Progenitor cell of endocrine pancreas (in vitro differentiated cells): Measurements from ENCODE around the gene SFI1. TPM values are rescaled to one million over a fixed set of nuclear protein-coding genes. Genes with fewer than 3 reads are reported as not detected.
"Not testable (repeated sequence)": the region's sequence is repeated elsewhere in the genome, so short reads cannot be mapped to it uniquely, and the experiment has no call there.

Source experiments
- DNase-seq: peaks from one replicate; pipeline ENCODE4 v3.0.0; 2021; ENCODE audit warnings: low spot score; ENCODE audit not compliant: unreplicated experiment
- H3K27ac Mint-ChIP-seq: 2 replicates; pipeline ENCODE4 v1.8.0; 2021; ENCODE audit warnings: mild to moderate bottlenecking, moderate library complexity, mixed read lengths
- H3K27me3 Mint-ChIP-seq: 2 replicates; pipeline ENCODE4 v1.8.0; 2021; ENCODE audit warnings: mixed read lengths
- H3K36me3 Mint-ChIP-seq: 2 replicates; pipeline ENCODE4 v1.8.0; 2022; ENCODE audit warnings: mixed read lengths; ENCODE audit not compliant: insufficient read depth
- H3K4me1 Mint-ChIP-seq: 2 replicates; pipeline ENCODE4 v1.8.0; 2021; ENCODE audit warnings: low read depth, mixed read lengths
- H3K4me3 Mint-ChIP-seq: 2 replicates; pipeline ENCODE4 v1.8.0; 2021; ENCODE audit warnings: low read depth, mild to moderate bottlenecking, moderate library complexity, mixed read lengths
- H3K9me3 Mint-ChIP-seq: 2 replicates; pipeline ENCODE4 v1.8.0; 2021; ENCODE audit warnings: low read depth, mixed read lengths
- total RNA-seq: library from RNA; stranded (reverse); gene quantifications from 2 replicates; pipeline ENCODE4 v1.2.1, GENCODE V29; 2021
- TF ChIP-seq, protein P1 (sequence below): fragments of 200-600 bp; sonication (generic); IDR thresholded peaks from one replicate; pipeline ENCODE4 v1.5.0; 2021; ENCODE audit warnings: antibody characterized with exemption, mild to moderate bottlenecking; ENCODE audit not compliant: unreplicated experiment

Gene SFI1
- total RNA-seq, 1 donor from 2014 or later: 66.3 TPM

DNA sequence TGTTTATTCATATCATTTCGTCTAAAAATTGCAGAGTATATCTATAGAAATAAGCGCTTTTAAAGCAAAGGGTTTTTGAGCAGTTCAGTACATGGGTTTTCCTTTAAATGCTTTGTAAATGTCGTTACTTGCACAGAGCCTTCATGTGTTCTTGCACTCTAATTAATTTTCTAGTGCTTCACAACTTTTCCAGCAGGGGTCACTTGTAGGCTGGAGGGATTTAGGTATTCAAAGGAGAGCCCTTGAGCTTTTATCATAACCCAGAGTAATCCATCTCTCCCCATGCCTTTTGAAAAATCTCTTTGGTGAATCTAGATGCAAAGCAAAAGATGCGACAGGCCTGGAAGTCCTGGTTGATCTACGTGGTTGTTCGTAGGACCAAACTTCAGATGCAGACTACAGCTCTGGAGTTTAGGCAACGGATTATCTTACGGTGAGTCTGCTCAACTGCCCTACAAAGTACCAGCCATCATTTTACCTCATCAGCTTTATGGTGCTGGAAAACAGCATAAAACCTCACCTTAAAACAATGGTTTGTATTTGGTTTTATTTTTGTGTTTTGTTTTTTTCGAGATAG, 60.4 kb downstream of the SFI1 start:
- Mint-ChIP-seq H3K4me3 (no peak overlapping the region), H3K27me3 (no peaks in the 10 kb centered on the region), H3K9me3 (no peaks in the 10 kb centered on the region), H3K4me1 (peaks cover 2% of the 10 kb centered on the region), H3K27ac (no peak overlapping the region), H3K36me3 (no peaks in the 10 kb centered on the region)
- TF ChIP-seq, protein P1, sequence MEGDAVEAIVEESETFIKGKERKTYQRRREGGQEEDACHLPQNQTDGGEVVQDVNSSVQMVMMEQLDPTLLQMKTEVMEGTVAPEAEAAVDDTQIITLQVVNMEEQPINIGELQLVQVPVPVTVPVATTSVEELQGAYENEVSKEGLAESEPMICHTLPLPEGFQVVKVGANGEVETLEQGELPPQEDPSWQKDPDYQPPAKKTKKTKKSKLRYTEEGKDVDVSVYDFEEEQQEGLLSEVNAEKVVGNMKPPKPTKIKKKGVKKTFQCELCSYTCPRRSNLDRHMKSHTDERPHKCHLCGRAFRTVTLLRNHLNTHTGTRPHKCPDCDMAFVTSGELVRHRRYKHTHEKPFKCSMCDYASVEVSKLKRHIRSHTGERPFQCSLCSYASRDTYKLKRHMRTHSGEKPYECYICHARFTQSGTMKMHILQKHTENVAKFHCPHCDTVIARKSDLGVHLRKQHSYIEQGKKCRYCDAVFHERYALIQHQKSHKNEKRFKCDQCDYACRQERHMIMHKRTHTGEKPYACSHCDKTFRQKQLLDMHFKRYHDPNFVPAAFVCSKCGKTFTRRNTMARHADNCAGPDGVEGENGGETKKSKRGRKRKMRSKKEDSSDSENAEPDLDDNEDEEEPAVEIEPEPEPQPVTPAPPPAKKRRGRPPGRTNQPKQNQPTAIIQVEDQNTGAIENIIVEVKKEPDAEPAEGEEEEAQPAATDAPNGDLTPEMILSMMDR: peak; percentile 66
- no peak for DNase-seq

DNA sequence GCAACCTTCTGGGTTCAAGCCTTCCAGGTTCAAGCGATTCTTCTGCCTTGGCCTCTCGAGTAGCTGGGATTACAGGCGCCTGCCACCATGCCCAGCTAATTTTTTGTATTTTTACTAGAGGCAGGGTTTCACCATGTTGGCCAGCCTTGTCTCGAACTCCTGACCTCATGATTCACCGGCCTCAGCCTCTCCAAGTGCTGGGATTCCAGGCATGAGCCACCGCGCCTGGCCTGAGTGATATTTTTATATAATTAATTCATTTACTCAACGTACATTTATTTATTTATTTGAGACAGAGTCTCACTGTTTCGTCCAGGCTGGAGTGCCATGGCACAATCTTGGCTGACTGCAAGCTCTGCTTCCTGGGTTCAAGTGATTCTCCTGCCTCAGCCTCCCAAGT, 62.2 kb downstream of the SFI1 start:
- H3K4me3 Mint-ChIP-seq, H3K27me3 Mint-ChIP-seq, DNase-seq, H3K36me3 Mint-ChIP-seq, H3K9me3 Mint-ChIP-seq, H3K4me1 Mint-ChIP-seq, H3K27ac Mint-ChIP-seq: not testable (repeated sequence)

DNA sequence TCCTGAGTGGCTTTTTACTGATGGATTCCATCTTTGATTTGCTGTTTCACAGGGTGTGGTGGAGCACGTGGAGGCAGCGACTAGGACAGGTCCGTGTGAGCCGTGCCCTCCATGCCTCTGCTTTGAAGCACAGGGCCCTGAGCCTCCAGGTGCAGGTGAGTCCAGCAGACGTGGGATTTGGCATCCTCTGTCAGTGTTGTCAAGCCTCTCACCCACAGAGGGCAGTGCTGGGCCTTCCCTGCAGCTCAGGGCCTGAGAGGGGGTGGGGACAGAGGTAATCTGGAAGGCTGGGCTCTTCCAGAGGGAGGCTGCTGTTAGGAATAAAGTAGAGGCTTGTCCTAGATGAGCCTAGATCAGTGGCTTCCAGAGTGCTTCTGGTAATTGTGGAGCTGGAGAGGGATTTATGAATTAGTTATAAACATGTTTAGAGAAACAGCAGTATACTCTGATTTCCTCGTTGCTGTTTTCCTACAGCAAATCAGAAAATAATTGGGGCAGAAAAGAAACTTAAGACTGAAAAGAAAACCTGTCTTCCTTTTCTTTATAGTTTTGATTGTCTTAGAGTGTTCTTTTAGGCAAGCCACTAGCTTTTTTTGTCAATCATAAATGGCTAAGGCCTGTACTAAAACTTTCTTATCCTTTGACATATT, 65.0 kb downstream of the SFI1 start:
- Mint-ChIP-seq H3K4me3 (no peak overlapping the region), H3K36me3 (peaks cover 2% of the 10 kb centered on the region), H3K27ac (no peak overlapping the region), H3K27me3 (no peaks in the 10 kb centered on the region), H3K9me3 (no peaks in the 10 kb centered on the region), H3K4me1 (peaks cover 2% of the 10 kb centered on the region)
- peak; percentile 69 for DNase-seq
- TF ChIP-seq, protein P1: peak; percentile 72

DNA sequence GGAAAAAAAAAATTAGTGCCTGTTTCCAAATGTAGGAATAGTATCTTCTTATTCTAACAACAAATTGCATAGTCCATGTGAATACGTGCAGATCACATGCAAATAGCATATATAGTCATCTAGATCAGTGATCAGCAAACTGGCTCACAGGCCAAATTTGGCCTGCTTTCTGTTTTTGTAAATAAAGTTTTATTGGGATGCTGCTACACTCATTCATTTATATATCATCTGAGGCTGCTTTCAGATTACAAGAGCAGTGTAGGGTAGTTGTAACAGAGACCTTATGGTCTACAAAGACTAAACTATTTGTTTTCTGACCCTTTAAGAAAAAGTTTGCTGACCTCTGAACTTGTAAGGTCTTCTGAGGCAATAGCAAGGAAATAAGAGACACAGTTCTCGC, 65.6 kb downstream of the SFI1 start:
- Mint-ChIP-seq H3K36me3 (peaks cover 2% of the 10 kb centered on the region), H3K9me3 (no peaks in the 10 kb centered on the region), H3K27me3 (no peaks in the 10 kb centered on the region), H3K4me3 (no peak overlapping the region), H3K4me1 (peaks cover 2% of the 10 kb centered on the region), H3K27ac (no peak overlapping the region)
- DNase-seq: no peak
- TF ChIP-seq, protein P1: no peak

DNA sequence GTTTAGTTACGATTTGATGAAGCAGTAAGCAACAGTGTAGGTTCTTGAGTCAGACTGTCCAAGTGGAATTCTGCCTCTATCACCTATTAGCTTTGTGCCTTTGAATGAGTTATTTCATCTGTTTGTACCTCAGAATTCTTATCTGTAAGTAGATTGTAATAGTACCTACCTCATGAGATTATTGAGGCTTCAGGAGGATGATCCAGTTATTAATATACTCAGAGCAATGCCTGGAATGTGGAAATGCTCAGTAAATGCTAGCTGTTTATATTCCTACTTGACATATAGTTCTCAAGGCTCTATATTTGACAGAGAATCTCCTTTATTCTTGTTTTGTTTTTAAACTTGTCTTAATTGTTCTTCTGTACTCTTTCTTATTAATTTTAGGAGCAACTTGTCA, 70.1 kb downstream of the SFI1 start:
- Mint-ChIP-seq H3K36me3 (peaks cover 6% of the 10 kb centered on the region), H3K9me3 (no peaks in the 10 kb centered on the region), H3K4me3 (no peak overlapping the region), H3K27ac (no peak overlapping the region), H3K4me1 (peaks cover 2% of the 10 kb centered on the region), H3K27me3 (no peaks in the 10 kb centered on the region)
- TF ChIP-seq, protein P1: no peak
- DNase-seq: no peak

DNA sequence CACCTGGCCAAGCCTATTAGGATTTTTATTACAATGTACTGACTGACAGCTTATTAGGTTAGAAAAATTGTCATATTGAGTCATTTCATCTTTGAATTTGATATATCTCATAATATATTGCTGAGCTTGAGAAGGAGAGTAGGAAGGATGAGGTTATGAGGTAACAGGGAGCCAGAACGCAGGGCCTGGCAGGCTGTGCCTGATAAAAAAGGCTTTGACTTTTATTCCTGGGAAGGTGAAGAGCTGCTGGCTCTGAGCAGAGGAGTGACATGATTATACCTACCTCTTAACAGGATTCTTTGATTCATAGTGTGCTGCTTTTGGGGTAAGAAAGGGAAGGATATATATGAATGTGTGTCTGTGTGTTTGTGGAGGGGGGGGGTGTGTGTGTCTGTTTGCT, 70.9 kb downstream of the SFI1 start:
- H3K36me3 Mint-ChIP-seq: peaks cover 8% of the 10 kb centered on the region
- H3K9me3 Mint-ChIP-seq: no peaks in the 10 kb centered on the region
- no peaks in the 10 kb centered on the region for H3K27me3 Mint-ChIP-seq
- TF ChIP-seq, protein P1: no peak
- H3K4me1 Mint-ChIP-seq: peaks cover 2% of the 10 kb centered on the region
- no peak overlapping the region for H3K27ac Mint-ChIP-seq
- no peak overlapping the region for H3K4me3 Mint-ChIP-seq
- DNase-seq: no peak
